ENCODE results near the gene RIMS4.

The RIMS4 gene

GRCh38 chr20:44716309-44717106 is 93.8 kb downstream of the RIMS4 start:
- no peak for DNase-seq

- no peak for DNase-seq
Measured at GRCh38 chr20:44715499-44716308, 94.6 kb downstream of the RIMS4 start.

- DNase-seq: no peak
Measured at GRCh38 chr20:44714701-44715498, 95.4 kb downstream of the RIMS4 start, which contains the start of gene CCN5. TSS of gene CCN5 (plus strand) at chr20:44715369. CDS start at chr20:44715391, 22 bp downstream.

- DNase-seq: no peak
Measured at GRCh38 chr20:44714102-44714700, 96.1 kb downstream of the RIMS4 start.

GRCh38 chr20:44711237-44711636 is 99.1 kb downstream of the RIMS4 start:
- no peak for DNase-seq

- DNase-seq: no peak
Measured at GRCh38 chr20:44709797-44710196, 100.5 kb downstream of the RIMS4 start.

- no peak for DNase-seq
Measured at GRCh38 chr20:44709380-44709779, 101.0 kb downstream of the RIMS4 start.

- DNase-seq: no peak
Measured at GRCh38 chr20:44707018-44707579, 103.2 kb downstream of the RIMS4 start.

- DNase-seq: no peak
Measured at GRCh38 chr20:44706301-44707017, 103.9 kb downstream of the RIMS4 start.

- no peak for DNase-seq
Measured at GRCh38 chr20:44705364-44706094, 104.8 kb downstream of the RIMS4 start.

GRCh38 chr20:44704551-44704971 is 105.8 kb downstream of the RIMS4 start:
- no peak for DNase-seq

- DNase-seq: no peak
Measured at GRCh38 chr20:44703956-44704488, 106.3 kb downstream of the RIMS4 start.

- DNase-seq: no peak
Measured at GRCh38 chr20:44703183-44703925, 107.0 kb downstream of the RIMS4 start.

GRCh38 chr20:44702776-44703175 is 107.6 kb downstream of the RIMS4 start:
- no peak for DNase-seq

GRCh38 chr20:44701858-44702256 is 108.5 kb downstream of the RIMS4 start:
- DNase-seq: no peak
